ENCODE measurements around the gene GIMAP5.

- TF ChIP-seq CTCF (IDR thresholded peaks at IDR 0.05): no peak
- no peak for TF ChIP-seq POLR2AphosphoS5 (IDR thresholded peaks at IDR 0.05)
- TF ChIP-seq POLR2A (IDR thresholded peaks at IDR 0.05): no peak
These were observed 43.9 kb downstream of the GIMAP5 start for GRCh38 chr7:150781103-150781502.

Measured in gastroesophageal sphincter (tissue), 3 donors.